Measurements from ENCODE around the gene SPATA24. TPM values are rescaled to one million over a fixed set of nuclear protein-coding genes. Genes with fewer than 3 reads are reported as not detected.

The SPATA24 gene
- total RNA-seq, 1 experiment from 2014 or later: 3.1 TPM

- TF ChIP-seq ATF3 (IDR thresholded peaks at IDR 0.05): no peak
- no peak for TF ChIP-seq SRF (IDR thresholded peaks at IDR 0.05; ENCODE audit: low read depth)
- no peak for TF ChIP-seq RAD21 (IDR thresholded peaks at IDR 0.05; ENCODE audit: low read depth)
- TF ChIP-seq SIN3A (IDR thresholded peaks at IDR 0.05; ENCODE audit: low read depth): no peak
Observed at GRCh38 chr5:139431706-139432105, 27.8 kb upstream of the SPATA24 start (continued).

GRCh38 chr5:139430015-139430414 lies 26.1 kb upstream of the SPATA24 start:
- H3K9me3 ChIP-seq (ENCODE audit: control insufficient read depth in 1 of 2, insufficient read depth in 1 of 2, low read depth in 1 of 2, low read length in 2 of 2): no peaks in the 10 kb centered on the region
- ChIA-PET POLR2A (no interaction called here), CTCF (interaction anchor here (0.7 kb wide), 1 partner anchor 202 kb away, joined by 3 read pairs; no protein-coding TSS in a partner anchor), RAD21 (ENCODE audit: low non-redundant PET in 1 of 2, low total read pairs in 2 of 2, uncharacterized antibody in 2 of 2, unreplicated experiment in 2 of 2) (no interaction called here)
- no peak for DNase-seq (ENCODE audit: low read depth, low spot score)
- H3K27ac ChIP-seq (ENCODE audit: low read depth, low read length): no peak overlapping the region
- H3K9me2 ChIP-seq (ENCODE audit: insufficient read depth): no peaks in the 10 kb centered on the region
- H3K4me3 ChIP-seq (replicated peaks in 1 of 2; ENCODE audit: low read depth in 1 of 2, low read length in 2 of 2): no peak overlapping the region
- H4K20me1 ChIP-seq (ENCODE audit: insufficient read depth): no peaks in the 10 kb centered on the region
- H3K79me2 ChIP-seq (ENCODE audit: insufficient read depth, low read length): no peaks in the 10 kb centered on the region
- ATAC-seq: no peak
- H3K4me1 ChIP-seq (ENCODE audit: control insufficient read depth in 1 of 2, insufficient read depth in 2 of 2, low read length in 2 of 2): no peaks in the 10 kb centered on the region
- H3K36me3 ChIP-seq (ENCODE audit: control insufficient read depth in 1 of 2, insufficient read depth in 2 of 2, low read length in 2 of 2): no peaks in the 10 kb centered on the region
- intact Hi-C loops (cut with micrococcal nuclease): no loop called here
- H2AFZ ChIP-seq (ENCODE audit: low read depth, low read length, poor library complexity, severe bottlenecking): no peak overlapping the region
- no peak overlapping the region for H3K9ac ChIP-seq (ENCODE audit: low read length)
- H3K4me2 ChIP-seq (ENCODE audit: low read length): no peak overlapping the region
- TF ChIP-seq EGR1 (IDR thresholded peaks at IDR 0.05; ENCODE audit: low read depth) (no peak), FOSL1 (IDR thresholded peaks at IDR 0.05; ENCODE audit: low read depth) (no peak), ZBTB33 (IDR thresholded peaks at IDR 0.05; ENCODE audit: extremely low read depth, insufficient replicate concordance, low read length) (no peak), ATF3 (IDR thresholded peaks at IDR 0.05) (no peak), YY1 (IDR thresholded peaks at IDR 0.05; ENCODE audit: extremely low read depth, insufficient replicate concordance, low read depth, low read length) (no peak), EZH2 (IDR thresholded peaks at IDR 0.05) (no peak), SIN3A (IDR thresholded peaks at IDR 0.05; ENCODE audit: low read depth) (no peak), EZH2phosphoT487 (IDR thresholded peaks at IDR 0.05; ENCODE audit: borderline replicate concordance) (no peak), CEBPB (IDR thresholded peaks at IDR 0.05; ENCODE audit: low read depth) (no peak), SP1 (IDR thresholded peaks at IDR 0.05; ENCODE audit: low read depth) (no peak), JUND (IDR thresholded peaks at IDR 0.05) (no peak), ELF1 (IDR thresholded peaks at IDR 0.05; ENCODE audit: borderline replicate concordance, low read depth) (no peak), RAD21 (IDR thresholded peaks at IDR 0.05; ENCODE audit: low read depth) (no peak), MAX (IDR thresholded peaks at IDR 0.05) (no peak), CTCF (IDR thresholded peaks at IDR 0.05 in 2 of 3, conservative IDR thresholded peaks at IDR 0.05 in 1 of 3; ENCODE audit: borderline replicate concordance in 1 of 3, insufficient read depth in 1 of 3, low read depth in 2 of 3, low read length in 2 of 3) (no peak), TCF7L2 (IDR thresholded peaks at IDR 0.05; ENCODE audit: borderline replicate concordance, extremely low read depth, insufficient read depth, insufficient read length) (no peak), REST (IDR thresholded peaks at IDR 0.05; ENCODE audit: low read depth) (no peak)
- BruUV-seq (replicated peaks): no TSS peak
- H3K27me3 ChIP-seq (ENCODE audit: insufficient read depth, low read length): no peaks in the 10 kb centered on the region
